Smooth muscle cell (in vitro differentiated cells): ENCODE results near the gene PEF1. TPM values are rescaled to one million over a fixed set of nuclear protein-coding genes. Genes with fewer than 3 reads are reported as not detected.

Experiments
- DNase-seq: peaks from one replicate; lab custom pipeline; 2025; ENCODE audit not compliant: unreplicated experiment; lab: John Stamatoyannopoulos, UW
- H2AFZ ChIP-seq: fragments of 200-600 bp; sonication (generic); 2 replicates; pipeline ENCODE4 v1.6.0; 2016; ENCODE audit warnings: antibody characterized with exemption, low read depth, mild to moderate bottlenecking
- H3F3A ChIP-seq: fragments of 200-600 bp; sonication (generic); 2 replicates; pipeline ENCODE4 v1.6.0; 2017; ENCODE audit warnings: antibody characterized with exemption, low read depth
- H3K27ac ChIP-seq: fragments of 200-600 bp; sonication (generic); 2 replicates; pipeline ENCODE4 v1.5.1; 2016; ENCODE audit warnings: low read depth, mild to moderate bottlenecking
- H3K27me3 ChIP-seq: fragments of 200-600 bp; sonication (generic); 2 replicates; pipeline ENCODE4 v1.6.1; 2016; ENCODE audit warnings: low read depth, mild to moderate bottlenecking
- H3K36me3 ChIP-seq: fragments of 200-600 bp; sonication (generic); 2 replicates; pipeline ENCODE4 v1.5.1; 2016; ENCODE audit warnings: low read depth
- H3K4me1 ChIP-seq: fragments of 200-600 bp; sonication (generic); 2 replicates; pipeline ENCODE4 v1.5.1; 2016; ENCODE audit warnings: low read depth
- H3K4me2 ChIP-seq: fragments of 200-600 bp; sonication (generic); 2 replicates; pipeline ENCODE4 v1.6.0; 2016; ENCODE audit warnings: mild to moderate bottlenecking
- H3K4me3 ChIP-seq: fragments of 200-600 bp; sonication (generic); 2 replicates; pipeline ENCODE4 v1.5.1; 2016; ENCODE audit warnings: mild to moderate bottlenecking
- H3K79me2 ChIP-seq: fragments of 200-600 bp; sonication (generic); 2 replicates; pipeline ENCODE4 v1.6.0; 2016; ENCODE audit warnings: low read depth, mild to moderate bottlenecking
- H3K9ac ChIP-seq: fragments of 200-600 bp; sonication (generic); 2 replicates; pipeline ENCODE4 v1.6.0; 2016; ENCODE audit warnings: low read depth
- H3K9me3 ChIP-seq: fragments of 200-600 bp; sonication (generic); replicated peaks from 2 replicates; pipeline ENCODE4 v1.5.1; 2016; ENCODE audit warnings: low read depth
- H4K20me1 ChIP-seq: fragments of 200-600 bp; sonication (generic); 2 replicates; pipeline ENCODE4 v1.6.0; 2016; ENCODE audit warnings: low read depth
- WGBS: methylation state at CpG from one replicate; pipeline ENCODE4 v1.1.7; 2016; ENCODE audit warnings: low lambda C conversion rate; 5-methylcytosine and 5-hydroxymethylcytosine counted together
- polyA plus RNA-seq: library from polyadenylated mRNA; unstranded; fragments of >200 nt; fragmentation: Nextera tagmentation; extraction: Ambion mirVana; gene quantifications from 2 replicates; pipeline ENCODE4 v1.2.1, GENCODE V29; 2016
- total RNA-seq: library from RNA; depleted of rRNA; stranded (reverse); fragments of >200 nt; gene quantifications from 2 replicates; pipeline ENCODE4 v1.2.3, GENCODE V29; 2014
- TF ChIP-seq, protein P1 (sequence below): fragments of 200-600 bp; sonication (generic); IDR thresholded peaks from 2 replicates; pipeline ENCODE4 v1.5.1; 2017; ENCODE audit warnings: borderline replicate concordance, mild to moderate bottlenecking, antibody characterized with exemption; ENCODE audit not compliant: insufficient read depth, poor library complexity, severe bottlenecking

Gene PEF1
- total and polyA plus RNA-seq, 2 experiments from 2014 or later, result 61.4 to 77.1 TPM

DNA sequence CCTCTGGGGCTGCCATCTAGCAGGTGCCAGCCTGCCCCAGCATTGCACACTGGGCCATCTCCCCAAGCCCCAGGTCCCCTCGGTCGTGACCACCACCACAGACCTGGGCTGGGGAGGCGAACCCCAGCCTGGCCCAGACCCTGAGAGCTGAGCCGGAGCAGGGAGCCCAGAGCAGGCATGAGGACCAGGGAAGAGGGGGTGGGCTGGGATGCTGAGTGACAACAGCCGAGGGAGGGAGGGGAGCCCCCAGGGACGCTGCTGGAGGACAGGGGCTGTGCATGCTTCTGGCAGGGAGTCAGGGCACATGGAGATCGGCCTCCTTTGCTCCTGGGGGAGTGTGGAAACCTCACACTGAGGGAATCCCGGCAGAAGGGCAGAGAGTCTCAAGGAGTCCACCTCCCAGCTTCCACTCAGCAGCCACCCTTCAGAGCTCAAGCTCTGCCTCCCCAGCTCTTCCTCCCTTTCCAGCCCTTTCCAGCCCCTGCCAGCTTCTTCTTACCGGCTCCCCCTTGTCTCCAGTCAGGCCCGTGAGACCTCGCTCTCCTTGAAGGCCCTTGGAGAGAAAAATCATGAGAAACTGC lies 23.7 kb upstream of the PEF1 start:
- DNase-seq, result no peak
- TF ChIP-seq, protein P1, sequence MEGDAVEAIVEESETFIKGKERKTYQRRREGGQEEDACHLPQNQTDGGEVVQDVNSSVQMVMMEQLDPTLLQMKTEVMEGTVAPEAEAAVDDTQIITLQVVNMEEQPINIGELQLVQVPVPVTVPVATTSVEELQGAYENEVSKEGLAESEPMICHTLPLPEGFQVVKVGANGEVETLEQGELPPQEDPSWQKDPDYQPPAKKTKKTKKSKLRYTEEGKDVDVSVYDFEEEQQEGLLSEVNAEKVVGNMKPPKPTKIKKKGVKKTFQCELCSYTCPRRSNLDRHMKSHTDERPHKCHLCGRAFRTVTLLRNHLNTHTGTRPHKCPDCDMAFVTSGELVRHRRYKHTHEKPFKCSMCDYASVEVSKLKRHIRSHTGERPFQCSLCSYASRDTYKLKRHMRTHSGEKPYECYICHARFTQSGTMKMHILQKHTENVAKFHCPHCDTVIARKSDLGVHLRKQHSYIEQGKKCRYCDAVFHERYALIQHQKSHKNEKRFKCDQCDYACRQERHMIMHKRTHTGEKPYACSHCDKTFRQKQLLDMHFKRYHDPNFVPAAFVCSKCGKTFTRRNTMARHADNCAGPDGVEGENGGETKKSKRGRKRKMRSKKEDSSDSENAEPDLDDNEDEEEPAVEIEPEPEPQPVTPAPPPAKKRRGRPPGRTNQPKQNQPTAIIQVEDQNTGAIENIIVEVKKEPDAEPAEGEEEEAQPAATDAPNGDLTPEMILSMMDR, result no peak
- Histone ChIP-seq H2AFZ (no peak overlapping the region), H3F3A (no peaks in the 10 kb centered on the region), H3K79me2 (no peaks in the 10 kb centered on the region), H4K20me1 (no peaks in the 10 kb centered on the region), H3K4me1 (no peaks in the 10 kb centered on the region), H3K27ac (no peak overlapping the region), H3K27me3 (no peaks in the 10 kb centered on the region), H3K9ac (no peak overlapping the region), H3K4me2 (no peak overlapping the region), H3K36me3 (no peaks in the 10 kb centered on the region), H3K4me3 (no peak overlapping the region), H3K9me3 (no peaks in the 10 kb centered on the region)
- WGBS, result 97% methylated on average over 10 of the region's 11 CpGs

DNA sequence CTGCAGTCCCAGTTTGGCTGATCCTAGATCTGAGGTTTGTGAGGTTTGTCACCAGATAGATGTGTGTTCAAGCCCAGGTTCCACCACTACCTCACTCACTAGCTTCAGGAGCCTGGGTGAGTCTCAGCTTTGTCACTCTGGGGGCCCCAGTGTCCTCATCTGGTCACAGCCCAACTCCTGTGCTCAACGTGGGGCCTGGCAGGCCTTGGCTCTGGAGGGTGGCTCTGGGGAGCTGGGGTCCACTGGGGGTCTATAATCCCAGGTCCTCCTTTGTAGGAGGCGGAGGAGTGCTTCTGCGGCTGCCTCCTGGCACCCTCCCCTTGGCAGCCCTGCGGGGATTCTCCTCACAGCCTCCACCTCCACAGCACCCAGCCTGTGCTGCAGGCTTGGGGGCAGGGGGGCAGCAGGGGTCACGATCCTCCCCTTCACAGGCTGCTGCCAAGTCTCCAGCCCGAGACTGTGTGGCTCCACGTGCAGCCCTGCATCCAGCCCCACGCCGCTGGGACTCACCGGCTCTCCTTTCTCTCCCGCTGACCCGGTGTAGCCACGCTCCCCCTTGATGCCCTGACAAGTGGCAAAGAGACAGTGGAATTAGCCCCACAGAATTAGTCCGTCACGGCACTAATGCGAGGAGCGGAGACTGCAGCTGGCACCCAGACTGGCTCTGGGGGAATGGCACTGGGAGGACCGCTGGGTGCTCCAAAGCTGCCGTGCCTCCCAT lies 22.5 kb upstream of the PEF1 start:
- DNase-seq, result no peak
- WGBS, result 93% methylated on average over 18 of the region's 19 CpGs
- Histone ChIP-seq H3K4me3 (no peak overlapping the region), H3K9ac (no peak overlapping the region), H3F3A (no peaks in the 10 kb centered on the region), H3K79me2 (no peaks in the 10 kb centered on the region), H3K4me2 (no peak overlapping the region), H3K27ac (no peak overlapping the region), H2AFZ (no peak overlapping the region), H3K9me3 (no peaks in the 10 kb centered on the region), H3K27me3 (no peaks in the 10 kb centered on the region), H4K20me1 (no peaks in the 10 kb centered on the region), H3K36me3 (no peaks in the 10 kb centered on the region), H3K4me1 (no peaks in the 10 kb centered on the region)
- TF ChIP-seq, protein P1, result no peak

DNA sequence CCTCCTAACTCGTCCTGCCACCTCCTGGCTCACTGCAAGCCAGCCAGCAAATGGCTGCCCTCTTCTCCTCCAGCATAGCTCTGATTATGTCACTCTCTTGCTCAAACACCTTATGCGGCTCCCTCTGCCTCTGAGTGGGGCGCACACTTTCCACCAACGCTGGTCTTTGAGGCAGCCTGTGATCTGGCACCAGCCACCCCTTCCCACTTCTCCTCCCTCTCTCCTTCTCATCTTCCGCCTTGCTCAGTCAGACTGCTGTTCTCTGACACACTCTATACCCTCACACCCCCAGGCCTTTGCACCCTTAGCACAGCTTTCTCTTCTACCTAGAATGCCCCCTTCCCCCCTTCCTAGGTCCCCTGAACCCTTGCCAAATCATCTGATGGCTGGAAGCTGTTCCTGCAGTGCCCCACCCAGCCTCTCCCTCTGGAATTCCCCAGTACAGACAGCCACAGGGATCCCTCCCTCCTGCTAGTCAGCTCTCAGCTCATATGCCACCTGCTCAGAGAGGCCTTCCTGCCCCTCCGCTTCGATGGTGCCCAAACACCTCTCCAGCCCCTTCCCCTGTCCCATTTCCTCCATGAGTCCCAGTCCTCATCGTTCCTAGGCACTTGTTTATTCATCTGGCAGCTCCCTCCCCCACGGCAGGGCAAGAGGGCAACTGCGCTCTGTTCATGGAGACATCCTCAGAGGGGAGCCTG lies 21.7 kb upstream of the PEF1 start:
- Histone ChIP-seq H3K9me3 (no peaks in the 10 kb centered on the region), H3K9ac (no peak overlapping the region), H3K4me2 (no peak overlapping the region), H3F3A (no peaks in the 10 kb centered on the region), H3K4me3 (no peak overlapping the region), H3K4me1 (no peaks in the 10 kb centered on the region), H3K27ac (no peak overlapping the region), H3K79me2 (no peaks in the 10 kb centered on the region), H3K36me3 (no peaks in the 10 kb centered on the region), H3K27me3 (no peaks in the 10 kb centered on the region), H4K20me1 (no peaks in the 10 kb centered on the region), H2AFZ (no peak overlapping the region)
- no peak for DNase-seq
- TF ChIP-seq, protein P1, result no peak
- 88% methylated on average over 10 of the region's 10 CpGs for WGBS
